ENCODE measurements around the gene NKX3-2. TPM values are rescaled to one million over a fixed set of nuclear protein-coding genes. Genes with fewer than 3 reads are reported as not detected.

The NKX3-2 gene
- total RNA-seq, 1 experiment from 2014 or later: 1.4 TPM

DNA sequence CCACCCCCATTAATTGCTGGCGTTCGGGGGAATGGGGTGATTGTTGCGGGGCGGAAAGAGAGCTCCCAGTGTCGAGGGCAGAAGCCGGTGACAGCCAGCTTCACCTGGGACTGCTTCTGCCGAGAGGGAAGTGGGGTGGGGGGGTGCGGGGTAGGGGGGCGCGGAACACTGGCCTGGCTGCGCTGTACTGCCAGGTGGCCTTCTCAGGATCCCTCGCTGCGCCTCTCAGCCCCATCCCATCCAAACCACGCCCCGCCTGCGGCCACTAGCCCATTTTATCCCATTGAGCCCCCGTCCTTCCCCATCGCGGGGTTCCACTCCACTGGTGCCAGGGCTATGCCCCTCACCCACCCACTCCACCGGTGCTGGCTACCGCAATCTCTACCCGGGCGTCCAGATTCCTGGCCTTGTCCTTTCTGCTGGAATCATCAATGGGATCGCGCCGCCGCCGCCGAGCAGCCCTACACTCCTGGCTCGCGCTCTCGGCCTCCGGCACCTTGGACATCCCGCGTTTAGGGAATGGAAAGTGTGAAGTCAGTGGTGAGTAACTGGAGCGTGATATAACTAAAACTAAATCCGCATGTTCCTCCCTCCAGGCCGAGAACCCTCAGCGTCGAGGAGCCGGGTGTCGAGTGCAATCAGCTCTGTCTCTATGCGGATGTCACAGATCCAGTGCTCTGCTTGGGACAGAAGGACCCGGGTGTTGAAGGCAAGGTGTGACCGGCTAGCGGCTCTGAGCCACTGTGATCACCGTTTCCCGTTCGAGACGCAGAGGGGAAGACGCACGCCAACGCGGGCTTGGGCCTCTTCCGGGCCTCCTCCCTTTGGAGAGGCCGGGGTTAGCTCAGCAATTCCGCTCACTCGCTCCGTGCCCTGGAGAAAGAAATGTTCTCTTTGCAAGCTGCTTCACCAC is 20.5 kb downstream of the NKX3-2 start:
- ATAC-seq: no peak
- H3K4me2 ChIP-seq (ENCODE audit: low read length): no peak overlapping the region
- intact Hi-C loops (cut with micrococcal nuclease): no loop called here

More for the DNA sequence above, 20.5 kb downstream of the NKX3-2 start:
- H4K20me1 ChIP-seq (ENCODE audit: insufficient read depth): no peaks in the 10 kb centered on the region
- H2AFZ ChIP-seq (ENCODE audit: low read depth, low read length, poor library complexity, severe bottlenecking): no peak overlapping the region
- TF ChIP-seq CEBPB (IDR thresholded peaks at IDR 0.05; ENCODE audit: low read depth) (no peak), CBX3 (IDR thresholded peaks at IDR 0.05; ENCODE audit: low read depth) (no peak), POLR2A (IDR thresholded peaks at IDR 0.05; ENCODE audit: borderline replicate concordance, extremely low read depth, insufficient read depth, insufficient read length) (no peak), SRF (IDR thresholded peaks at IDR 0.05; ENCODE audit: low read depth) (no peak), RAD21 (IDR thresholded peaks at IDR 0.05; ENCODE audit: low read depth) (no peak), JUND (IDR thresholded peaks at IDR 0.05) (no peak), ELF1 (IDR thresholded peaks at IDR 0.05; ENCODE audit: borderline replicate concordance, low read depth) (no peak), EGR1 (IDR thresholded peaks at IDR 0.05; ENCODE audit: low read depth) (no peak)
- TF ChIP-seq, protein P1, sequence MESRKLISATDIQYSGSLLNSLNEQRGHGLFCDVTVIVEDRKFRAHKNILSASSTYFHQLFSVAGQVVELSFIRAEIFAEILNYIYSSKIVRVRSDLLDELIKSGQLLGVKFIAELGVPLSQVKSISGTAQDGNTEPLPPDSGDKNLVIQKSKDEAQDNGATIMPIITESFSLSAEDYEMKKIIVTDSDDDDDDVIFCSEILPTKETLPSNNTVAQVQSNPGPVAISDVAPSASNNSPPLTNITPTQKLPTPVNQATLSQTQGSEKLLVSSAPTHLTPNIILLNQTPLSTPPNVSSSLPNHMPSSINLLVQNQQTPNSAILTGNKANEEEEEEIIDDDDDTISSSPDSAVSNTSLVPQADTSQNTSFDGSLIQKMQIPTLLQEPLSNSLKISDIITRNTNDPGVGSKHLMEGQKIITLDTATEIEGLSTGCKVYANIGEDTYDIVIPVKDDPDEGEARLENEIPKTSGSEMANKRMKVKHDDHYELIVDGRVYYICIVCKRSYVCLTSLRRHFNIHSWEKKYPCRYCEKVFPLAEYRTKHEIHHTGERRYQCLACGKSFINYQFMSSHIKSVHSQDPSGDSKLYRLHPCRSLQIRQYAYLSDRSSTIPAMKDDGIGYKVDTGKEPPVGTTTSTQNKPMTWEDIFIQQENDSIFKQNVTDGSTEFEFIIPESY (IDR thresholded peaks at IDR 0.05; ENCODE audit: extremely low read depth, insufficient replicate concordance, low read length): no peak
- TF ChIP-seq, protein P2, sequence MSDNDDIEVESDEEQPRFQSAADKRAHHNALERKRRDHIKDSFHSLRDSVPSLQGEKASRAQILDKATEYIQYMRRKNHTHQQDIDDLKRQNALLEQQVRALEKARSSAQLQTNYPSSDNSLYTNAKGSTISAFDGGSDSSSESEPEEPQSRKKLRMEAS (IDR thresholded peaks at IDR 0.05): no peak
- TF ChIP-seq, protein P3, sequence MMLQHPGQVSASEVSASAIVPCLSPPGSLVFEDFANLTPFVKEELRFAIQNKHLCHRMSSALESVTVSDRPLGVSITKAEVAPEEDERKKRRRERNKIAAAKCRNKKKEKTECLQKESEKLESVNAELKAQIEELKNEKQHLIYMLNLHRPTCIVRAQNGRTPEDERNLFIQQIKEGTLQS (IDR thresholded peaks at IDR 0.05): no peak
- TF ChIP-seq, protein P4, sequence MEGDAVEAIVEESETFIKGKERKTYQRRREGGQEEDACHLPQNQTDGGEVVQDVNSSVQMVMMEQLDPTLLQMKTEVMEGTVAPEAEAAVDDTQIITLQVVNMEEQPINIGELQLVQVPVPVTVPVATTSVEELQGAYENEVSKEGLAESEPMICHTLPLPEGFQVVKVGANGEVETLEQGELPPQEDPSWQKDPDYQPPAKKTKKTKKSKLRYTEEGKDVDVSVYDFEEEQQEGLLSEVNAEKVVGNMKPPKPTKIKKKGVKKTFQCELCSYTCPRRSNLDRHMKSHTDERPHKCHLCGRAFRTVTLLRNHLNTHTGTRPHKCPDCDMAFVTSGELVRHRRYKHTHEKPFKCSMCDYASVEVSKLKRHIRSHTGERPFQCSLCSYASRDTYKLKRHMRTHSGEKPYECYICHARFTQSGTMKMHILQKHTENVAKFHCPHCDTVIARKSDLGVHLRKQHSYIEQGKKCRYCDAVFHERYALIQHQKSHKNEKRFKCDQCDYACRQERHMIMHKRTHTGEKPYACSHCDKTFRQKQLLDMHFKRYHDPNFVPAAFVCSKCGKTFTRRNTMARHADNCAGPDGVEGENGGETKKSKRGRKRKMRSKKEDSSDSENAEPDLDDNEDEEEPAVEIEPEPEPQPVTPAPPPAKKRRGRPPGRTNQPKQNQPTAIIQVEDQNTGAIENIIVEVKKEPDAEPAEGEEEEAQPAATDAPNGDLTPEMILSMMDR (IDR thresholded peaks at IDR 0.05 in 2 of 3, conservative IDR thresholded peaks at IDR 0.05 in 1 of 3; ENCODE audit: borderline replicate concordance in 1 of 3, insufficient read depth in 1 of 3, low read depth in 2 of 3, low read length in 2 of 3): no peak
- TF ChIP-seq, protein P5, sequence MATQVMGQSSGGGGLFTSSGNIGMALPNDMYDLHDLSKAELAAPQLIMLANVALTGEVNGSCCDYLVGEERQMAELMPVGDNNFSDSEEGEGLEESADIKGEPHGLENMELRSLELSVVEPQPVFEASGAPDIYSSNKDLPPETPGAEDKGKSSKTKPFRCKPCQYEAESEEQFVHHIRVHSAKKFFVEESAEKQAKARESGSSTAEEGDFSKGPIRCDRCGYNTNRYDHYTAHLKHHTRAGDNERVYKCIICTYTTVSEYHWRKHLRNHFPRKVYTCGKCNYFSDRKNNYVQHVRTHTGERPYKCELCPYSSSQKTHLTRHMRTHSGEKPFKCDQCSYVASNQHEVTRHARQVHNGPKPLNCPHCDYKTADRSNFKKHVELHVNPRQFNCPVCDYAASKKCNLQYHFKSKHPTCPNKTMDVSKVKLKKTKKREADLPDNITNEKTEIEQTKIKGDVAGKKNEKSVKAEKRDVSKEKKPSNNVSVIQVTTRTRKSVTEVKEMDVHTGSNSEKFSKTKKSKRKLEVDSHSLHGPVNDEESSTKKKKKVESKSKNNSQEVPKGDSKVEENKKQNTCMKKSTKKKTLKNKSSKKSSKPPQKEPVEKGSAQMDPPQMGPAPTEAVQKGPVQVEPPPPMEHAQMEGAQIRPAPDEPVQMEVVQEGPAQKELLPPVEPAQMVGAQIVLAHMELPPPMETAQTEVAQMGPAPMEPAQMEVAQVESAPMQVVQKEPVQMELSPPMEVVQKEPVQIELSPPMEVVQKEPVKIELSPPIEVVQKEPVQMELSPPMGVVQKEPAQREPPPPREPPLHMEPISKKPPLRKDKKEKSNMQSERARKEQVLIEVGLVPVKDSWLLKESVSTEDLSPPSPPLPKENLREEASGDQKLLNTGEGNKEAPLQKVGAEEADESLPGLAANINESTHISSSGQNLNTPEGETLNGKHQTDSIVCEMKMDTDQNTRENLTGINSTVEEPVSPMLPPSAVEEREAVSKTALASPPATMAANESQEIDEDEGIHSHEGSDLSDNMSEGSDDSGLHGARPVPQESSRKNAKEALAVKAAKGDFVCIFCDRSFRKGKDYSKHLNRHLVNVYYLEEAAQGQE (IDR thresholded peaks at IDR 0.05; ENCODE audit: low read depth): no peak
- H3K4me3 ChIP-seq (replicated peaks in 1 of 2; ENCODE audit: low read depth in 1 of 2, low read length in 2 of 2): no peak overlapping the region
- H3K36me3 ChIP-seq (ENCODE audit: control insufficient read depth in 1 of 2, insufficient read depth in 2 of 2, low read length in 2 of 2): no peaks in the 10 kb centered on the region
- DNase-seq (ENCODE audit: low read depth, low spot score): no peak
- H3K9ac ChIP-seq (ENCODE audit: low read length): no peak overlapping the region
- H3K79me2 ChIP-seq (ENCODE audit: insufficient read depth, low read length): no peaks in the 10 kb centered on the region
- BruUV-seq (replicated peaks): no TSS peak
- H3K4me1 ChIP-seq (ENCODE audit: control insufficient read depth in 1 of 2, insufficient read depth in 2 of 2, low read length in 2 of 2): no peaks in the 10 kb centered on the region
- H3K27ac ChIP-seq (ENCODE audit: low read depth, low read length): no peak overlapping the region
- ChIA-PET RAD21 (ENCODE audit: low non-redundant PET in 1 of 2, low total read pairs in 2 of 2, uncharacterized antibody in 2 of 2, unreplicated experiment in 2 of 2) (no interaction called here), POLR2A (no interaction called here), CTCF (no interaction called here)
- no peaks in the 10 kb centered on the region for H3K27me3 ChIP-seq (ENCODE audit: insufficient read depth, low read length)
- H3K9me3 ChIP-seq (ENCODE audit: control insufficient read depth in 1 of 2, insufficient read depth in 1 of 2, low read depth in 1 of 2, low read length in 2 of 2): no peaks in the 10 kb centered on the region
- H3K9me2 ChIP-seq (ENCODE audit: insufficient read depth): no peaks in the 10 kb centered on the region
